ENCODE results near the gene CCM2. TPM values are rescaled to one million over a fixed set of nuclear protein-coding genes. Genes with fewer than 3 reads are reported as not detected.

CCM2 gene
- total and polyA plus RNA-seq, 7 donors: 28.1 to 54.2 (median 34.1) TPM

DNA sequence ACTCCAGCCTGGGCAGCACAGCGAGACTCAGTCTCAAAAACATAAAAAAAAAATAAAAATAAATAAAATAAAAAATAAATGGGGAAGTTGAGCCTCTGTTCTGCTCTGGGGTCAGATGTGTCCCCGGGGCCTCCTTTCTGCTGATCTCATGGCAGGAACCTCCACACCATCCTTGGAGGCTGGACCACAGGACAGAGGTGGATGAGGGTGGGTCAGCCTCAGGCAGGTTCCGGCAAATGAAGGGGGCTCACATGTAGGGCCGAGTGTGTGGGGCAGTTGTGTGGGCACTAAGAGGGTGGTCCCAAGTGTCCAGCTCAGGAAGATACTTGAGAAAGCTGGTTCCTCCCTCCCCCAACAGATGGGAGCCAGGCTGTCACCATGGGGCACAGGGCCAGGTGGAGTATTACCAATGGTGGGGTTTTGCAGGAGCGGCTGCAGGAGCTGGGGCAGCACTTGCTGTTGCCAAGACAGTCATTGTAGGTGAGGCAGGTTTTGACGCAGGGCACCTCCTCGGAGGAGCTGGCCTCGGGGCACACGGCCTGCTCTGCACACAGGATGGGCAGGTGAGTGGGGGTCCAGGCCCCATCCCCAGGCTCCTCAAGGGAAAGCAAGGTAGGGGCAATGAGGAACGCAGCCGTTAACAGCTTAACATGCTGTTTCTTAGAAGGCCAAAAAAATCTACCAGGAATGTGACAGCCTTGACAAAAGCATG, 125.3 kb downstream of the CCM2 start:
- H3K27ac ChIP-seq: no peak overlapping the region

More for the DNA sequence above, 125.3 kb downstream of the CCM2 start:
- no peak for TF ChIP-seq POLR2AphosphoS5 (IDR thresholded peaks at IDR 0.05)
- no peak for TF ChIP-seq EP300 (IDR thresholded peaks at IDR 0.05)
- TF ChIP-seq, protein P1, sequence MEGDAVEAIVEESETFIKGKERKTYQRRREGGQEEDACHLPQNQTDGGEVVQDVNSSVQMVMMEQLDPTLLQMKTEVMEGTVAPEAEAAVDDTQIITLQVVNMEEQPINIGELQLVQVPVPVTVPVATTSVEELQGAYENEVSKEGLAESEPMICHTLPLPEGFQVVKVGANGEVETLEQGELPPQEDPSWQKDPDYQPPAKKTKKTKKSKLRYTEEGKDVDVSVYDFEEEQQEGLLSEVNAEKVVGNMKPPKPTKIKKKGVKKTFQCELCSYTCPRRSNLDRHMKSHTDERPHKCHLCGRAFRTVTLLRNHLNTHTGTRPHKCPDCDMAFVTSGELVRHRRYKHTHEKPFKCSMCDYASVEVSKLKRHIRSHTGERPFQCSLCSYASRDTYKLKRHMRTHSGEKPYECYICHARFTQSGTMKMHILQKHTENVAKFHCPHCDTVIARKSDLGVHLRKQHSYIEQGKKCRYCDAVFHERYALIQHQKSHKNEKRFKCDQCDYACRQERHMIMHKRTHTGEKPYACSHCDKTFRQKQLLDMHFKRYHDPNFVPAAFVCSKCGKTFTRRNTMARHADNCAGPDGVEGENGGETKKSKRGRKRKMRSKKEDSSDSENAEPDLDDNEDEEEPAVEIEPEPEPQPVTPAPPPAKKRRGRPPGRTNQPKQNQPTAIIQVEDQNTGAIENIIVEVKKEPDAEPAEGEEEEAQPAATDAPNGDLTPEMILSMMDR (IDR thresholded peaks at IDR 0.05): no peak
- no peak for TF ChIP-seq POLR2A (IDR thresholded peaks at IDR 0.05)
- 91 to 93% methylated on average over 11 of the region's 11 CpGs for WGBS, 2 donors
- no peaks in the 10 kb centered on the region for H3K4me1 ChIP-seq
- H3K9me3 ChIP-seq: no peaks in the 10 kb centered on the region
- intact Hi-C loops (cut with DNase I): no loop called here
- H3K36me3 ChIP-seq: no peaks in the 10 kb centered on the region
- no peak for DNase-seq
- H3K4me3 ChIP-seq: no peak overlapping the region
- H3K27me3 ChIP-seq: no peaks in the 10 kb centered on the region

Small RNAs within 50 kb of the gene (small RNA-seq; reads per million reads assigned to genes)
- gene SNORA5A (1.3 to 4.8 (median 2.2) reads per million in 3 donors), gene SNORA5B (0 reads per million in 3 donors), gene SNORA5C (101 to 143 (median 104) reads per million in 3 donors)

Other genes starting within 250 kb of the CCM2 start
- 1,000 to 10,000 TPM; 1,033 to 1,396 (median 1,180) TPM for gene PPIA, start 203.5 kb upstream of the CCM2 start, total RNA-seq
- gene PPIA, start 203.5 kb upstream of the CCM2 start, polyA plus RNA-seq: 1,000 to 10,000 TPM; 3,100 to 3,915 (median 3,764) TPM
- gene H2AZ2, start 152.1 kb upstream of the CCM2 start, total RNA-seq: 100 to 1,000 TPM; 158 to 211 (median 207) TPM
- 100 to 1,000 TPM in 2 of 3 donors, 10 to 100 TPM in 1; 97.3 to 140 (median 131) TPM for gene H2AZ2, start 152.1 kb upstream of the CCM2 start, polyA plus RNA-seq
- gene PURB, start 114.7 kb upstream of the CCM2 start, total RNA-seq: 10 to 100 TPM; 31.4 to 40.3 (median 38.5) TPM
- gene PURB, start 114.7 kb upstream of the CCM2 start, polyA plus RNA-seq: 10 to 100 TPM in 1 of 3 donors, 1 to 10 TPM in 2; 4.2 to 10.7 (median 6.0) TPM
- gene MYO1G, start 21.2 kb upstream of the CCM2 start, total RNA-seq: 1 to 10 TPM; 1.1 to 3.4 (median 1.1) TPM
- gene MYO1G, start 21.2 kb upstream of the CCM2 start, polyA plus RNA-seq: 10 to 100 TPM in 1 of 3 donors, 1 to 10 TPM in 2; 2.4 to 19.5 (median 2.8) TPM
- gene NACAD, start 88.8 kb downstream of the CCM2 start, total RNA-seq: 1 to 10 TPM; 3.2 to 8.9 (median 4.9) TPM
- gene NACAD, start 88.8 kb downstream of the CCM2 start, polyA plus RNA-seq: 1 to 10 TPM in 1 of 3 donors, under 1 TPM in 2; 0.23 to 1.9 (median 0.60) TPM
- gene TBRG4, start 111.5 kb downstream of the CCM2 start, total RNA-seq: 10 to 100 TPM; 40.3 to 57.1 (median 46.8) TPM
- gene TBRG4, start 111.5 kb downstream of the CCM2 start, polyA plus RNA-seq: 10 to 100 TPM; 31.8 to 80.1 (median 44.6) TPM
- 10 to 100 TPM; 18.4 to 57.8 (median 33.7) TPM for gene RAMP3, start 157.6 kb downstream of the CCM2 start, total RNA-seq
- 10 to 100 TPM in 1 of 3 donors, 1 to 10 TPM in 2; 2.5 to 26.0 (median 4.8) TPM for gene RAMP3, start 157.6 kb downstream of the CCM2 start, polyA plus RNA-seq